ENCODE results near the gene EEF1AKMT4.

- TF ChIP-seq POLR2A (IDR thresholded peaks at IDR 0.05; ENCODE audit: low read length) (no peak), GATA1 (IDR thresholded peaks at IDR 0.05; ENCODE audit: low read depth, low read length) (no peak)
These were observed 17.8 kb upstream of the EEF1AKMT4 start for GRCh38 chr3:184231671-184232070.
